Neuron (in vitro differentiated cells): ENCODE measurements around the gene SP8.

Experiments
- H2AFZ ChIP-seq: one replicate; pipeline ENCODE4 v1.6.1; 2013; ENCODE audit warnings: low read depth, mild to moderate bottlenecking, inconsistent platforms, low read length, moderate library complexity
- H3K27me3 ChIP-seq: one replicate; pipeline ENCODE4 v1.6.1; 2013; ENCODE audit warnings: low read length; ENCODE audit not compliant: insufficient read depth
- H3K36me3 ChIP-seq: one replicate; pipeline ENCODE4 v1.6.1; 2013; ENCODE audit warnings: low read length; ENCODE audit not compliant: insufficient read depth
- H3K4me1 ChIP-seq: one replicate; pipeline ENCODE4 v1.6.1; 2013; ENCODE audit warnings: low read length; ENCODE audit not compliant: insufficient read depth
- H3K4me3 ChIP-seq: 2 replicates; pipeline ENCODE4 v1.5.1; 2013; ENCODE audit warnings: mild to moderate bottlenecking, low read length, moderate library complexity
- H3K9me3 ChIP-seq: one replicate; pipeline ENCODE4 v1.6.1; 2013; ENCODE audit warnings: low read length

SP8 gene

DNA sequence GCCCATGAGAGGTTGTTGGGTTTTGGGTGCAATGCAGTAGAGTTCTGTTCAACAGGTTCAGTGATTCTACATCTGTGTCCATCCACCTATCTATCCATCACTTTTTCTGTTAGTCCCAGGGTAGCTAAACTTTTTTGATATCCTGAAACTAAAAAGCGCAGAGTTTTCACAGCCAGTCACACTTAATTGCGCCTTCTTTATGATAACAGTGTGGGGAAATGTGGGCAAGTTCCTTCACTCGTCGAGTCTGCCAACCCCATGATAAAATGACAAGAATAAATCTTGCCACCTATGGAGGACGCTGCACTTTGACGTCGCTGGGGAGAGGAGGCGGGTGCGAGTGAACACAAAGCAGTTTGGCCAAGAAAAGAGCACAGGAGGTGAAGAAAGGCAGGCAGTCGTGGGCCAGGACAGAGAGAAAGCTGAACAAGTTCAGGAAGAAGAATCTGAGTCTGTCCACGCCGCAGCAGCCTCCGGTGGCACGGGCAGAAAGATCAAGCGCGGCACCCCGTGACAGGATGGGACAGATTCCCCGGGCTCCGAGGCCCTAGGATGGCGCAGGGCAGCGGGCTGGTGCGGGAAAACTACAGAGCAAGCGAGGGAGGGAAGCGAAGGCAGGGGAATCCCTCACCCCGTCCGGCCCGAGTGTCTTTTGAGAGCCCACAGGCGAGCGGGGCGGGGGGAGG, 9.2 kb downstream of the SP8 start:
- H3K9me3 ChIP-seq: no peaks in the 10 kb centered on the region
- no peak overlapping the region for H2AFZ ChIP-seq
- no peaks in the 10 kb centered on the region for H3K36me3 ChIP-seq
- H3K4me3 ChIP-seq: peak overlapping the region; percentile 16
- peaks cover 59% of the 10 kb centered on the region for H3K27me3 ChIP-seq
- no peaks in the 10 kb centered on the region for H3K4me1 ChIP-seq

DNA sequence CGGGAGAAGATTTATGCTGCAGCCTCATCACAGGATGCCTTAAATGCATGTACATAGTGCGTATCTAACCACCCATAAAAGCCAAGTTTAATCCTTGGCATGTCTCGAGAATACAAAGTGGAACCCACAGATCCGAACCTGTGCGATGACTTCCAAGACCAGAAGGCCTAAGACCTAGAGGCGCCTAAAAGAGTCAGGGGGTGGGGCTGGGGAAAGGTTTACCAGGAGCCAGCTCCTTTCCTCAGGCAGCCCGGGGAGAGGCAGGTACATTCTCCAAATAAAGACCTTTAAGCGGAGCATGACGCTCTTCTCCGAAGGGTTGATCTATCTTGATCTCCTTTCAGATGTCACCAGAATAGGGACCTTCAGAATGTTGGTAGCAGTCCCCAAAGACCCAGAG, 9.7 kb downstream of the SP8 start:
- H3K4me1 ChIP-seq: no peaks in the 10 kb centered on the region
- H3K36me3 ChIP-seq: no peaks in the 10 kb centered on the region
- H2AFZ ChIP-seq: no peak overlapping the region
- no peak overlapping the region for H3K4me3 ChIP-seq
- peaks cover 57% of the 10 kb centered on the region for H3K27me3 ChIP-seq
- H3K9me3 ChIP-seq: no peaks in the 10 kb centered on the region

DNA sequence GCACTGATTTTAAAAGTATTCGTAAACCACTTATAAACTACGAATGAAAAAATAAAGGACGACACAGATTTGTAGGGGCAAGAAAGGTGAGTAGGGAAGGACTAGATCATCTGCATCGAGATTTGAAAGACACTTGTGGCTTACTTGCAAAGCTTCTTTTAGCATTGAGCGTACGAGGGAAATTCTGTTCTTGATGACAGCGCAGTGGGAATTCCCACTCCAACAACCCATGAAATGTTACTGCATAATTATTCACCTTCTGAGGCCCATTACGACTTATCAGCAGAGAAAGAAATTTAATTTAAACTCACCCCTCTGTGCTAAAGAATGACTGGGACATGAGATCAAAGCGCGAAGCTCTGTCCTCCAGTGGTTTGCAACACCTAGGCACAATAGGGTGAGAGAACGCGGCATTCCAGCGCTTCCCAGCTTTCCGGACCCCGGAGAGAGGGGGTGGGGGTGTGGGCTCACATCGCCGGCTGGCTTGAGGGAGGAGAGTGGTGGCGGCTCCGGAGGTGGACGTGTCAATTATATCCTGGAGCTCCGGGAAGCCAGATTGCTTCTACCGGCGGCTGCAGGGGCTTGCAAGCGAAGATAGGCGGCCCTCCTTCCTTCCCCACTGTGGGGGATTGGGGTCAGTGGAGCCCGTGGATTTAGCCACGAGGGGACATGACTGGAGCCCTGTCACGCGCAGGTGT, 10.3 kb downstream of the SP8 start:
- Histone ChIP-seq H3K36me3 (no peaks in the 10 kb centered on the region), H3K4me3 (no peak overlapping the region), H3K9me3 (no peaks in the 10 kb centered on the region), H3K27me3 (peaks cover 53% of the 10 kb centered on the region), H3K4me1 (no peaks in the 10 kb centered on the region), H2AFZ (no peak overlapping the region)

DNA sequence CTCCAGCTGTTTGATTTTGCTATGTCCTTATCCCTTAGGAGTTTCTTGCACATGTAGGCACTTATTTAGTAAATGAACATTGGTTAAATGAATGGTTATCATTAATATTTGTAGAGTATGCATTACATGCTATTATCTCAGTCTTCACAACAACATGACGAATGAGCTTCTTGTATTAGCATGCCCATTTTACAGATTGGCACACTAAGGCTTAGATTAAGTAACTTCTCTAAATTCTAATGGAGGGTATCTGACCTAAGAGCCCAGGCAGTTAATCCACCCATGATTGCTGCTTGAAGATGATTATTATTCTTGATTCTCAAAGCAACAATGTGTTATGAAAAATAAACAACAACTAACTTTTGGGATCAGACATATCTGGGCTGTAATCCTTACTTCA, 32.7 kb downstream of the SP8 start:
- Histone ChIP-seq H3K36me3 (no peaks in the 10 kb centered on the region), H3K27me3 (no peaks in the 10 kb centered on the region), H3K4me1 (no peaks in the 10 kb centered on the region), H3K9me3 (no peaks in the 10 kb centered on the region), H2AFZ (no peak overlapping the region), H3K4me3 (no peak overlapping the region)

DNA sequence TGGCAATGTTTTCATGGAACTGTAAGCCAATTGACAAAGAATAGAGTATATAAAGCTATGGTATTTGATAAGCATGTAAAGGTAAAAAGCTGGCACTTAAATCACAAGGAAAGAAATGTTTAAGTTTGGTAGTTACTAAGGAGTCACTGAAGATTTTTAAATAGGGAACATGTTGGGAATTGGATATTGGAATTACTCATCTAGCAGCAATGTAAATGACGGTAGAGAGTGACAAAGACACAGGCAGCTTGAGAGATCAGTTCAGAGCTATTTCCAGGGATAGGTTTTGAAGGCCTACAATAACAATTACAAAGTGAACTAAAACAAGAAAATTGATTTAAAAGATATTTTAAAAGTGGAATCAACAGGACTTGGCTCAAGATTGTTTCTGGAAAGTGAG, 36.8 kb downstream of the SP8 start:
- H2AFZ ChIP-seq: no peak overlapping the region
- no peaks in the 10 kb centered on the region for H3K36me3 ChIP-seq
- H3K27me3 ChIP-seq: no peaks in the 10 kb centered on the region
- no peak overlapping the region for H3K4me3 ChIP-seq
- H3K9me3 ChIP-seq: no peaks in the 10 kb centered on the region
- no peaks in the 10 kb centered on the region for H3K4me1 ChIP-seq

DNA sequence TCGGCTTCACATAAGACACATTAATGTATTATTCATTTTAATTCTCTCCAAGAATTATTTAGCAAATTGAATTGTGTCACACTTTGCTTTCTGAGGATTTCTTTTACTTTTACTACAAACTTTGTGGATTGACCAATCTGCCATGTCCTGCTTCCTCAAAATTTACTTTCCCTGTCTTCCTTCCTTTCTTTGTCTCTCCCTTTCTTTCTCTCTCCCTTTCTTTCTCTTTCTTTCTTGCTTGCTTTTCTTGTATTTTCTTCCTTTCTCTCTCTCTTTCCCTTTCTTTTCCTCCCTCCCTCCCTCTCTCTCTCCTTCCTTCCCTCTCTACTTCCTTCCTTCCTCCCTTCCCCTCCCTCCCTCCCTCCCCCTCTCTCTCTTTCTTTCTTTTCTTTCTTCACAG, 37.8 kb downstream of the SP8 start:
- Histone ChIP-seq H3K9me3 (no peaks in the 10 kb centered on the region), H2AFZ (no peak overlapping the region), H3K27me3 (no peaks in the 10 kb centered on the region), H3K4me1 (no peaks in the 10 kb centered on the region), H3K36me3 (no peaks in the 10 kb centered on the region), H3K4me3 (no peak overlapping the region)

DNA sequence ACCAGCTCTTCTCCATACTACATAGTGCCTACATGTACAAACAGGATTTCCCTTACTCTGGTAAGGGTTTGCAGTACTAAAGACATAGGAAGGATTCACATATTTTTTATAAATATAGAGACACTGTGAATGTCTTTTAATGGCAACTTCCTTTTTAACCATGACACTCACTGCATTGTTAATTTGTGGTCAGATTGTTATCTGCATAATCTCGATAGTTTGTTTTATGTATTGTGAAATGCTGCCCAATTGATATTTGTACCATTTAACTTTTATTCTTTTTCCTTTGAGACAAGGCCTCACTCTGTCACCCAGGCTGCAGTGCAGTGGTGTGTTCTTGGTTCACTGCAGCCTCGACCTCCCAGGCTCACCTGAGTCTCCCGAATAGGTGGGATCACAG, 39.7 kb downstream of the SP8 start:
- Histone ChIP-seq H3K4me1 (no peaks in the 10 kb centered on the region), H3K36me3 (no peaks in the 10 kb centered on the region), H3K4me3 (no peak overlapping the region), H3K9me3 (no peaks in the 10 kb centered on the region), H3K27me3 (no peaks in the 10 kb centered on the region), H2AFZ (no peak overlapping the region)

DNA sequence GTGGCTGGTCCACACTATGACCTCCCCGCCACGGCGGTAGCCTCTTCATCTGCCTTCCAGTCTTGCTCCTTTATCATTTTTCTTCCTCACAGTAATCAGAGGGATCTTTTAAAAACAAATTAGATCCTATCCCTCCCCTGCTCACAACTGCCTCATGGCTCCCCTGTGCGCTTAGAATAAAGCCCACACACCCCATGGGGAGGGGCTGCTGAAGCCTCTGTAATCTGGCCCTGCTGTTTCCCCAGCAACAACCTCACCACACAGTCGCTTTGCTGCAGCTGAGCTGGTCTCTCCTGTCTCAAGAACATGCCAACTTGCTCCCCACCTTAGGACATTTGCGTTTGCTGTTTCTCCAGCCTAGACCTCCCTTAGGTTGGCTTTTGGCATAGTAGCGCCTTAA, 41.0 kb downstream of the SP8 start:
- no peaks in the 10 kb centered on the region for H3K36me3 ChIP-seq
- no peaks in the 10 kb centered on the region for H3K4me1 ChIP-seq
- no peak overlapping the region for H2AFZ ChIP-seq
- no peak overlapping the region for H3K4me3 ChIP-seq
- H3K9me3 ChIP-seq: no peaks in the 10 kb centered on the region
- no peaks in the 10 kb centered on the region for H3K27me3 ChIP-seq

DNA sequence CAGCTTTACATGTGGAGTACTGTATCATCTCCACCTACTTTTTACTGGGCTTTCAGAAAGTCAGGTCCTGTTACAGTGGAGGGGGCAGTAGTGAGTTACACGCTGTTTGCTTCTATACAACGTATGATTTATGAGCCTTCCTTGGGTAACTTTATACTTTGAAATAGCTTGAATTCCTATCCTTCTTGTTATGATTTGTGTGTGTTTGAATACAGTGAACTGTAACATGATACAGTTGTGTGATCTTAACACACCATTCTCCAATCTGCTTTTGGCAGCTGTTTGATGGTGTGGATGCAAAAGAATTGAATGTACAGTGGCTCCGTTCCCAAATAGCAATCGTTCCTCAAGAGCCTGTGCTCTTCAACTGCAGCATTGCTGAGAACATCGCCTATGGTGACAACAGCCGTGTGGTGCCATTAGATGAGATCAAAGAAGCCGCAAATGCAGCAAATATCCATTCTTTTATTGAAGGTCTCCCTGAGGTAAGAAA, 41.7 kb downstream of the SP8 start:
- Histone ChIP-seq H2AFZ (no peak overlapping the region), H3K9me3 (no peaks in the 10 kb centered on the region), H3K36me3 (no peaks in the 10 kb centered on the region)

DNA sequence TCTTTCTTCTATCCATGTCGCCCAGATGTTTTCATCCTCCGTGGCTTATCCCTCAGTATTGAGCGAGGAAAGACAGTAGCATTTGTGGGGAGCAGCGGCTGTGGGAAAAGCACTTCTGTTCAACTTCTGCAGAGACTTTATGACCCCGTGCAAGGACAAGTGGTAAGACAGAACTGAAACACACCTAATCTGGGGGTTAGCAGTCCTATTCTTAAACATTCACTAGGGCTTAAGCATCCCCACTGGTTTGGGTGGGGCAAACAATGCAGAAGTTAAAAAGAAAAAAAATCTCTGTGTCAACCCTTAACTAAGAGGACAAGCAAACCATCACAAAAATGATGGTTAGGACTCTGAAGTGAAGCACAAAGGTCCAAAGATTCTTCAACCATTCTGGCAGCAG, 43.8 kb downstream of the SP8 start:
- Histone ChIP-seq H2AFZ (no peak overlapping the region), H3K4me1 (no peaks in the 10 kb centered on the region), H3K27me3 (no peaks in the 10 kb centered on the region), H3K9me3 (no peaks in the 10 kb centered on the region), H3K4me3 (no peak overlapping the region), H3K36me3 (no peaks in the 10 kb centered on the region)

More for the DNA sequence above, 41.7 kb downstream of the SP8 start:
- Histone ChIP-seq H3K4me1 (no peaks in the 10 kb centered on the region), H3K4me3 (no peak overlapping the region), H3K27me3 (no peaks in the 10 kb centered on the region)

DNA sequence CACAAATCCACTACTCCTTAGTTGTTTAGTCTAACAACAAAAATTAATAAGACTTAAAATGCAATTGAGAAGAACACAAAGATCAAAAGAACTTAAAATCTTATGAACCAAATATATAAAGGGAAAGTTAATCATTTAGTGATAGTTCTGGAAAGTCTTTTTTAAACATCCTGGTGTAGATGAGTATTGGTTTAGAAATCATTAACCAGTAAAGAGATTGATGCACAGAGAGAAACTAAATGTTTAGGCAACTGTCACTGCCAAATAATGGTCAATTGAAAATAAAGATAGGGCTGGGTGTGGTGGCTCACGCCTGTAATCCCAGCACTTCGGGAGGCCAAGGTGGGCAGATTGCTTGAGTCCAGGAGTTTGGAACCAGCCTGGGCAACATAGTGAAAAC, 44.9 kb downstream of the SP8 start:
- H3K4me3 ChIP-seq: no peak overlapping the region
- no peaks in the 10 kb centered on the region for H3K4me1 ChIP-seq

DNA sequence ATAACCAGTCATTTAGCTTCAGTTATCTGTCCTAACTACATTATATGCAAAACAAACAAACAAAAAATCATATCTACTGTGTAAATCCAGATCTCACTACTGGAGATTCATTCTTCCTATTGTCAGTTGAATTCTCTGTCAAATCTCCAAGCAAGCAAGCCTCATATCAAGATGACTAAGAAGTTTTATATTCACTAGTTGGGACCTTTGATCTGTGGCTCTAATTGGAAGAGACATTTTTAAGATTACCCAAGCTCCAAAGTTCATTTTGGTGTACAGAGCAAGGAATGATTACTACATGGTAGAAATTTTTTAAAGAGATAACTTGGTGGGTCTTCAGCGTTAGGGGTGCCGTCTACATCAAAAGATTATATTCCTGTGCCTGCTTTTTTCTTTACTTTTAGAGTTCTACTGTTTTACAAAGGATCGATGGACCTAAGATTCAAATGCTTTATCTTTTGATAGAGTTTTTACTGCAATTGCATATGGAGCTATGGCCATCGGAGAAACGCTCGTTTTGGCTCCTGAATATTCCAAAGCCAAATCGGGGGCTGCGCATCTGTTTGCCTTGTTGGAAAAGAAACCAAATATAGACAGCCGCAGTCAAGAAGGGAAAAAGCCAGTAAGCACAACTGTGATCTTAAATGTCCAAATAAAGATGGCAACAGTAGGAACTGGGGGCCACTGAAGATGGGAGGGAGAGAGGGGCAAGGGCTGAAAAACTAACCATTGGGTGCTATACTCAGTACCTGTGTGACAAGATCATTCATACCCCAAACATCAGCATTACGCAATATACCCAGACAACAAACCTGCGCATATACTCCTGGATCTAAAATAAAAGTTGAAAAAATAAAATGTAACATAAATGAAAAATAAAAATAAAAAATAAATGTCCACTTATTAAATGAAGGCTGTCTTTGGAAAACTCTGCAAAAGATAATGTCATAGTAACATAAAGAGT, 47.9 kb downstream of the SP8 start:
- Histone ChIP-seq H3K9me3 (no peaks in the 10 kb centered on the region), H3K4me3 (no peak overlapping the region), H2AFZ (no peak overlapping the region), H3K27me3 (peaks cover 3% of the 10 kb centered on the region), H3K4me1 (no peaks in the 10 kb centered on the region), H3K36me3 (no peaks in the 10 kb centered on the region)

More for the DNA sequence above, 44.9 kb downstream of the SP8 start:
- H3K27me3 ChIP-seq: no peaks in the 10 kb centered on the region
- H3K9me3 ChIP-seq: no peaks in the 10 kb centered on the region
- no peaks in the 10 kb centered on the region for H3K36me3 ChIP-seq
- no peak overlapping the region for H2AFZ ChIP-seq
